ENCODE data around the gene LGALSL.

LGALSL gene

DNA sequence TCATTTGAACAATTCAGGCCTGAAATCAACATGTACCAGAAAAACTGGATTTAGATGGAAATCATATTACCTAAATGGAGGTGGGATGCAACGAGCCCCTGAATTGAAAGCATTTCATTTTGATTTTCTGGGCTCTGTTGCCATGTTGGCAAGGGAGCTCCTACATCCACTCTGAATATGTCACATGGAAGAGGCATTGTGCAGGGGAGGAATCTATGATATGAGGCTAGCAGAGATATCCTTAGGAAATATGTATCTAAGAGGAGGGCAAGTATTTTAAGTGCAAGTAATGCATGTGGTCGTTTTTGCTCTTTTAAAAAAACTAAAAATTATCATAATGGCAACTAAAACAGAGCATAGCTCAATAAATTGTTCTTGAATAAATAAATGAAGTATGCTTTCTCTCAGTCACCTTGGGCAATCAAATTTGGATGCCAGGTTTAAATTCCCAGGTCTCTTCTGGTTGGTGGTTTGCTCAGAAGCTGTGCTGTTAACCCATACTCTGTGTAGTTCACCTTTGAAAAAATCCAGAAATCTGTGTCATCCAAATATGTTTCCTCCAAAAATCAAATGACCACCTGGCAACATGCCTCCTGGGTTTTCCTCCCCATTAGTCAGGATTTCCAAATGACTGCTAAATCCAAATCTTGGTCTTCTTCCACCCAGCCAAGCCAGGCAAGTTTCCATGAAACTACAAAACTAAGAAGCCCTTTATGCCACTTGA lies 6.5 kb upstream of the LGALSL start:
- no peaks in the 10 kb centered on the region for H3K79me2 ChIP-seq (ENCODE audit: low read length)
- TF ChIP-seq, protein P1, sequence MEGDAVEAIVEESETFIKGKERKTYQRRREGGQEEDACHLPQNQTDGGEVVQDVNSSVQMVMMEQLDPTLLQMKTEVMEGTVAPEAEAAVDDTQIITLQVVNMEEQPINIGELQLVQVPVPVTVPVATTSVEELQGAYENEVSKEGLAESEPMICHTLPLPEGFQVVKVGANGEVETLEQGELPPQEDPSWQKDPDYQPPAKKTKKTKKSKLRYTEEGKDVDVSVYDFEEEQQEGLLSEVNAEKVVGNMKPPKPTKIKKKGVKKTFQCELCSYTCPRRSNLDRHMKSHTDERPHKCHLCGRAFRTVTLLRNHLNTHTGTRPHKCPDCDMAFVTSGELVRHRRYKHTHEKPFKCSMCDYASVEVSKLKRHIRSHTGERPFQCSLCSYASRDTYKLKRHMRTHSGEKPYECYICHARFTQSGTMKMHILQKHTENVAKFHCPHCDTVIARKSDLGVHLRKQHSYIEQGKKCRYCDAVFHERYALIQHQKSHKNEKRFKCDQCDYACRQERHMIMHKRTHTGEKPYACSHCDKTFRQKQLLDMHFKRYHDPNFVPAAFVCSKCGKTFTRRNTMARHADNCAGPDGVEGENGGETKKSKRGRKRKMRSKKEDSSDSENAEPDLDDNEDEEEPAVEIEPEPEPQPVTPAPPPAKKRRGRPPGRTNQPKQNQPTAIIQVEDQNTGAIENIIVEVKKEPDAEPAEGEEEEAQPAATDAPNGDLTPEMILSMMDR (IDR thresholded peaks at IDR 0.05; ENCODE audit: low read length): no peak
- TF ChIP-seq EZH2 (optimal IDR thresholded peaks at IDR 0.05; ENCODE audit: low read depth, low read length) (no peak), EZH2phosphoT487 (IDR thresholded peaks at IDR 0.05; ENCODE audit: low read length) (no peak)
- no peaks in the 10 kb centered on the region for H3K27me3 ChIP-seq (replicated peaks; ENCODE audit: insufficient read depth, low read length)
- no peaks in the 10 kb centered on the region for H4K20me1 ChIP-seq (ENCODE audit: insufficient read depth, low read length)
- no peaks in the 10 kb centered on the region for H3F3A ChIP-seq (ENCODE audit: insufficient read depth, low read length)
- no peak for DNase-seq
- H3K27ac ChIP-seq (ENCODE audit: low read length): no peak overlapping the region
- H3K9me2 ChIP-seq (replicated peaks; ENCODE audit: insufficient read depth, low read length): no peaks in the 10 kb centered on the region
- H3K4me3 ChIP-seq (ENCODE audit: low read length): no peak overlapping the region
- H3K9ac ChIP-seq (ENCODE audit: low read length): no peak overlapping the region
- no peak overlapping the region for H2AFZ ChIP-seq (ENCODE audit: low read length)
- H3K4me1 ChIP-seq (ENCODE audit: low read length): peaks cover 8% of the 10 kb centered on the region
- no peak overlapping the region for H3K4me2 ChIP-seq (ENCODE audit: low read depth, low read length)
- no peaks in the 10 kb centered on the region for H3K9me3 ChIP-seq (replicated peaks; ENCODE audit: insufficient read depth, low read length)
- H3K36me3 ChIP-seq (replicated peaks; ENCODE audit: insufficient read depth, low read length): no peaks in the 10 kb centered on the region

DNA sequence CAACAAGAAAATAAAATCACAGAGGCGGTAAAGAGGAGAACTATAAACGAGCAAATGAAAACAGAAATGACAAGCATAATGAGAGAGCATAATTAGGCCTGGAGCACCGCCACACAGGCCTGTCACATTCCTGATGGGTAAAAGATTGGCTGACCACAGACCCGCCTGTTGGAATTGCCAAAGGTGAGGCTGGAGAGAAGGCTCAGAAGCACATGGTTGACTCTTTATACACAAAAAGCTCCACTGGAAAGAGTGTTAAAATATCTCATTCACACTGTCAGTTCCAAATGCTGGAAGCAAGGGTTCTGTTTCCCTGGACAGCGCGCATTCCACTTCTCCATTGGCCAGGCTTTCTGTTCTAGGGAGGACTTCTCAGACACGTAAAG lies 5.9 kb upstream of the LGALSL start:
- Histone ChIP-seq H3K9ac (ENCODE audit: low read length) (no peak overlapping the region), H3K27ac (ENCODE audit: low read length) (no peak overlapping the region), H4K20me1 (ENCODE audit: insufficient read depth, low read length) (no peaks in the 10 kb centered on the region), H3K4me3 (ENCODE audit: low read length) (no peak overlapping the region), H3K4me1 (ENCODE audit: low read length) (peaks cover 8% of the 10 kb centered on the region), H3K79me2 (ENCODE audit: low read length) (no peaks in the 10 kb centered on the region), H3K27me3 (replicated peaks; ENCODE audit: insufficient read depth, low read length) (no peaks in the 10 kb centered on the region), H3F3A (ENCODE audit: insufficient read depth, low read length) (no peaks in the 10 kb centered on the region), H2AFZ (ENCODE audit: low read length) (no peak overlapping the region), H3K36me3 (replicated peaks; ENCODE audit: insufficient read depth, low read length) (no peaks in the 10 kb centered on the region), H3K4me2 (ENCODE audit: low read depth, low read length) (no peak overlapping the region), H3K9me2 (replicated peaks; ENCODE audit: insufficient read depth, low read length) (no peaks in the 10 kb centered on the region), H3K9me3 (replicated peaks; ENCODE audit: insufficient read depth, low read length) (no peaks in the 10 kb centered on the region)
- no peak for DNase-seq
- TF ChIP-seq, protein P1 (IDR thresholded peaks at IDR 0.05; ENCODE audit: low read length): no peak
- TF ChIP-seq EZH2phosphoT487 (IDR thresholded peaks at IDR 0.05; ENCODE audit: low read length): no peak
- TF ChIP-seq EZH2 (optimal IDR thresholded peaks at IDR 0.05; ENCODE audit: low read depth, low read length): no peak

DNA sequence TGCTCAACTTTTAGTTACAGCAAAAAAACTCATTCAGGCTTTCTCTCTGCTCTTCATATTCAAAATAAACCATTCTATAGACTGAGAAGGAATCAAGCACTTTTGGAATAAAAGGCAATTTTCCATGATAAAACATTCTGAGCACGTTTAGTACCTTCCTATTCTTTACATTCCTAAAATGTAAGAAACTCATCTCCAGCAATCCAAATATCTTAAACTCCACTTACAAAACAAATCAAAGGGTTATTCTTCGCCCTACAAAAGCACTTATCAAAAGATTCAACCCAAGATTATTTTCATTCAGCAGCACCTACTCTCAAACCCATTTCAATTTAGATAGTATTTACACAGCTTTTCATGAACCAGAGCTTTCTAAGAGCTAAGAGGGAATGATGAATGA lies 2.9 kb upstream of the LGALSL start:
- Histone ChIP-seq H4K20me1 (ENCODE audit: insufficient read depth, low read length) (no peaks in the 10 kb centered on the region), H3K4me2 (ENCODE audit: low read depth, low read length) (no peak overlapping the region), H3K4me1 (ENCODE audit: low read length) (peaks cover 11% of the 10 kb centered on the region), H3K4me3 (ENCODE audit: low read length) (no peak overlapping the region), H3F3A (ENCODE audit: insufficient read depth, low read length) (peaks cover 12% of the 10 kb centered on the region; the same call in 1 of the 2 replicates), H3K36me3 (replicated peaks; ENCODE audit: insufficient read depth, low read length) (no peaks in the 10 kb centered on the region), H2AFZ (ENCODE audit: low read length) (no peak overlapping the region), H3K9ac (ENCODE audit: low read length) (no peak overlapping the region), H3K9me2 (replicated peaks; ENCODE audit: insufficient read depth, low read length) (no peaks in the 10 kb centered on the region), H3K79me2 (ENCODE audit: low read length) (no peaks in the 10 kb centered on the region), H3K27me3 (replicated peaks; ENCODE audit: insufficient read depth, low read length) (no peaks in the 10 kb centered on the region), H3K9me3 (replicated peaks; ENCODE audit: insufficient read depth, low read length) (no peaks in the 10 kb centered on the region), H3K27ac (ENCODE audit: low read length) (no peak overlapping the region)
- no peak for TF ChIP-seq EZH2phosphoT487 (IDR thresholded peaks at IDR 0.05; ENCODE audit: low read length)
- TF ChIP-seq, protein P1 (IDR thresholded peaks at IDR 0.05; ENCODE audit: low read length): no peak
- TF ChIP-seq EZH2 (optimal IDR thresholded peaks at IDR 0.05; ENCODE audit: low read depth, low read length): no peak
- DNase-seq: no peak
